HCT116 (cell line): ENCODE measurements around the gene ASB8. TPM values are rescaled to one million over a fixed set of nuclear protein-coding genes. Genes with fewer than 3 reads are reported as not detected.

Experiments used
- ATAC-seq: fragments of 200-7000 bp; cut with Tn5 transposase; 2 replicates; pipeline ENCODE4 v1.9.1; 2020; ENCODE audit warnings: mild to moderate bottlenecking, moderate library complexity
- BruUV-seq: library from RNA; stranded (reverse); fragments of 400-500 nt; replicated peaks from 2 replicates; lab custom pipeline; 2021; lab: Mats Ljungman, UMichigan
- CTCF ChIA-PET: fragments of 300-600 bp; sonication (Branson Sonifier 250); formaldehyde crosslinking; loops from one replicate; lab custom pipeline; 2021; ENCODE audit warnings: antibody characterized with exemption; lab: Charles Lee
- POLR2A ChIA-PET: fragments of 300-600, 350-600 bp; sonication (Branson Sonifier 250); formaldehyde crosslinking; loops from one replicate; lab custom pipeline; 2021; ENCODE audit warnings: antibody characterized with exemption; lab: Charles Lee
- RAD21 ChIA-PET, 2 experiments: fragments of 300-600 bp; sonication (Branson Sonifier 250); formaldehyde crosslinking; loops; one replicate each; lab custom pipeline; 2023; ENCODE audit warnings: low total read pairs in 2 of 2; ENCODE audit not compliant: uncharacterized antibody in 2 of 2, unreplicated experiment in 2 of 2, low non-redundant PET in 1 of 2; lab: Charles Lee
- DNase-seq: peaks from one replicate; pipeline ENCODE4 v3.0.0-alpha.2; 2010; ENCODE audit warnings: low read depth, low spot score
- H2AFZ ChIP-seq: fragments of 200-600 bp; shearing (Covaris generic), sonication (generic); 2 replicates; pipeline ENCODE4 v1.6.1; 2017; ENCODE audit warnings: low read depth, mixed run types, mixed read lengths, antibody characterized with exemption, low read length; ENCODE audit not compliant: poor library complexity, severe bottlenecking
- H3K27ac ChIP-seq: 2 replicates; pipeline ENCODE4 v1.5.1; 2012; ENCODE audit warnings: low read depth, low read length
- H3K27me3 ChIP-seq: fragments of 200-600 bp; sonication (generic); 2 replicates; pipeline ENCODE4 v1.6.1; 2016; ENCODE audit warnings: mixed run types, low read length, mixed read lengths; ENCODE audit not compliant: insufficient read depth
- H3K36me3 ChIP-seq, 2 experiments: fragments of 200-500 bp in 1 of 2; fragments of 200-600 bp in 1 of 2; sonication (Bioruptor generic) in 1 of 2; sonication (generic) in 1 of 2; 2 replicates each; pipeline versions ENCODE4 v1.5.1 to v1.6.1; 2014 to 2016; ENCODE audit warnings: low read length in 2 of 2, inconsistent platforms in 1 of 2, mixed read lengths in 1 of 2, mixed run types in 1 of 2; ENCODE audit not compliant: insufficient read depth in 2 of 2, control insufficient read depth in 1 of 2
- H3K4me1 ChIP-seq, 2 experiments: fragments of 200-600 bp in 1 of 2; sonication (generic) in 1 of 2; 2 replicates each; pipeline versions ENCODE4 v1.5.1 to v1.6.1; 2012 to 2017; ENCODE audit warnings: low read length in 2 of 2, inconsistent platforms in 1 of 2, mild to moderate bottlenecking in 1 of 2, mixed read lengths in 1 of 2, mixed run types in 1 of 2, moderate library complexity in 1 of 2; ENCODE audit not compliant: insufficient read depth in 2 of 2, control insufficient read depth in 1 of 2
- H3K4me2 ChIP-seq: fragments of 200-600 bp; sonication (generic); 2 replicates; pipeline ENCODE4 v1.6.1; 2017; ENCODE audit warnings: mixed run types, low read length, mixed read lengths
- H3K4me3 ChIP-seq, 2 experiments: fragments of 200-600 bp in 1 of 2; sonication (generic) in 1 of 2; replicated peaks in 1 of 2; 2 replicates each; pipeline ENCODE4 v1.5.1; 2011 to 2016; ENCODE audit warnings: low read length in 2 of 2, control low read depth in 1 of 2, low read depth in 1 of 2, mild to moderate bottlenecking in 1 of 2, mixed read lengths in 1 of 2, mixed run types in 1 of 2
- H3K79me2 ChIP-seq: fragments of 200-600 bp; sonication (generic); 2 replicates; pipeline ENCODE4 v1.6.1; 2017; ENCODE audit warnings: mild to moderate bottlenecking, mixed run types, low read length, moderate library complexity, mixed read lengths; ENCODE audit not compliant: insufficient read depth
- H3K9ac ChIP-seq: fragments of 200-600 bp; sonication (generic); 2 replicates; pipeline ENCODE4 v1.6.1; 2016; ENCODE audit warnings: low read length, mixed read lengths
- H3K9me2 ChIP-seq: fragments of 200-600 bp; sonication (generic), shearing (Covaris generic); 2 replicates; pipeline ENCODE4 v1.6.1; 2017; ENCODE audit warnings: mixed run types, mild to moderate bottlenecking, moderate library complexity; ENCODE audit not compliant: insufficient read depth
- H3K9me3 ChIP-seq, 2 experiments: fragments of 200-500 bp in 1 of 2; fragments of 200-600 bp in 1 of 2; sonication (Bioruptor generic) in 1 of 2; sonication (generic) in 1 of 2; 2 replicates each; pipeline ENCODE4 v1.6.1; 2014 to 2017; ENCODE audit warnings: low read length in 2 of 2, mixed read lengths in 2 of 2, inconsistent platforms in 1 of 2, low read depth in 1 of 2, mild to moderate bottlenecking in 1 of 2, mixed run types in 1 of 2, moderate library complexity in 1 of 2; ENCODE audit not compliant: control insufficient read depth in 1 of 2, insufficient read depth in 1 of 2
- H4K20me1 ChIP-seq: fragments of 200-600 bp; sonication (generic), shearing (Covaris generic); 2 replicates; pipeline ENCODE4 v1.6.1; 2017; ENCODE audit warnings: mixed run types, mild to moderate bottlenecking, moderate library complexity; ENCODE audit not compliant: insufficient read depth
- ATF3 ChIP-seq: IDR thresholded peaks from 2 replicates; pipeline ENCODE4 v1.6.1; 2012
- CTCF ChIP-seq, 3 experiments: fragments of 200-600 bp in 1 of 3; sonication (generic) in 1 of 3; IDR thresholded peaks in 2 of 3; conservative IDR thresholded peaks in 1 of 3; 2 replicates each; pipeline ENCODE4 v1.5.1; 2012 to 2017; ENCODE audit warnings: low read depth in 2 of 3, low read length in 2 of 3, antibody characterized with exemption in 1 of 3, borderline replicate concordance in 1 of 3, control low read depth in 1 of 3, mild to moderate bottlenecking in 1 of 3, mixed read lengths in 1 of 3, mixed run types in 1 of 3, moderate library complexity in 1 of 3; ENCODE audit not compliant: insufficient read depth in 1 of 3
- EGR1 ChIP-seq: IDR thresholded peaks from 2 replicates; pipeline ENCODE4 v1.6.1; 2012; ENCODE audit warnings: low read depth
- ELF1 ChIP-seq: IDR thresholded peaks from 2 replicates; pipeline ENCODE4 v1.6.1; 2012; ENCODE audit warnings: low read depth, borderline replicate concordance
- EZH2 ChIP-seq: fragments of 200-600 bp; sonication (generic); IDR thresholded peaks from 2 replicates; pipeline ENCODE4 v1.6.1; 2017; ENCODE audit warnings: antibody characterized with exemption, mixed run types
- POLR2AphosphoS5 ChIP-seq: IDR thresholded peaks from 2 replicates; pipeline ENCODE4 v1.6.1; 2011; ENCODE audit warnings: mild to moderate bottlenecking, low read depth, low read length, moderate library complexity
- RAD21 ChIP-seq: IDR thresholded peaks from 2 replicates; pipeline ENCODE4 v1.6.1; 2012; ENCODE audit warnings: low read depth, mild to moderate bottlenecking
- YY1 ChIP-seq: IDR thresholded peaks from 2 replicates; pipeline ENCODE4 v1.6.1; 2011; ENCODE audit warnings: low read length, low read depth, moderate library complexity, mild to moderate bottlenecking; ENCODE audit not compliant: insufficient replicate concordance; ENCODE audit errors: extremely low read depth
- intact Hi-C: fragments of 100-400 bp; cut with micrococcal nuclease; formaldehyde crosslinking; loops from 2 replicates; pipeline ENCODE4 v1.10.0; 2022
- total RNA-seq: library from RNA; stranded (reverse); gene quantifications from one replicate; pipeline ENCODE4 v1.2.1, GENCODE V29; 2021; ENCODE audit not compliant: unreplicated experiment
- TF ChIP-seq, protein P1 (sequence below): IDR thresholded peaks from 2 replicates; pipeline ENCODE4 v1.6.1; 2011; ENCODE audit warnings: mild to moderate bottlenecking, low read length, moderate library complexity; ENCODE audit not compliant: insufficient replicate concordance; ENCODE audit errors: extremely low read depth

The ASB8 gene
- total RNA-seq, 1 experiment from 2014 or later = 14.0 TPM

- H3K79me2 ChIP-seq = no peaks in the 10 kb centered on the region
- DNase-seq = peak; percentile 57
- no peaks in the 10 kb centered on the region for H3K9me3 ChIP-seq
- no peak for TF ChIP-seq ATF3
- no peak for TF ChIP-seq POLR2AphosphoS5
- TF ChIP-seq EGR1 = no peak
- peak; percentile 49 for TF ChIP-seq ELF1
- TF ChIP-seq, protein P1, sequence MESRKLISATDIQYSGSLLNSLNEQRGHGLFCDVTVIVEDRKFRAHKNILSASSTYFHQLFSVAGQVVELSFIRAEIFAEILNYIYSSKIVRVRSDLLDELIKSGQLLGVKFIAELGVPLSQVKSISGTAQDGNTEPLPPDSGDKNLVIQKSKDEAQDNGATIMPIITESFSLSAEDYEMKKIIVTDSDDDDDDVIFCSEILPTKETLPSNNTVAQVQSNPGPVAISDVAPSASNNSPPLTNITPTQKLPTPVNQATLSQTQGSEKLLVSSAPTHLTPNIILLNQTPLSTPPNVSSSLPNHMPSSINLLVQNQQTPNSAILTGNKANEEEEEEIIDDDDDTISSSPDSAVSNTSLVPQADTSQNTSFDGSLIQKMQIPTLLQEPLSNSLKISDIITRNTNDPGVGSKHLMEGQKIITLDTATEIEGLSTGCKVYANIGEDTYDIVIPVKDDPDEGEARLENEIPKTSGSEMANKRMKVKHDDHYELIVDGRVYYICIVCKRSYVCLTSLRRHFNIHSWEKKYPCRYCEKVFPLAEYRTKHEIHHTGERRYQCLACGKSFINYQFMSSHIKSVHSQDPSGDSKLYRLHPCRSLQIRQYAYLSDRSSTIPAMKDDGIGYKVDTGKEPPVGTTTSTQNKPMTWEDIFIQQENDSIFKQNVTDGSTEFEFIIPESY = no peak
- TF ChIP-seq YY1 = no peak
- no peak for TF ChIP-seq EZH2
- peak; percentile 39 to 81 (median 44) for TF ChIP-seq CTCF (IDR thresholded peaks at IDR 0.05 in 2 of 3, conservative IDR thresholded peaks at IDR 0.05 in 1 of 3; ENCODE audit: borderline replicate concordance in 1 of 3, insufficient read depth in 1 of 3, low read depth in 2 of 3, low read length in 2 of 3)
- TF ChIP-seq RAD21 = peak; percentile 34; the same call in 1 of the 2 replicates
- intact Hi-C loops = no loop called here
- no peaks in the 10 kb centered on the region for H3K9me2 ChIP-seq
- peaks cover 4 to 25% of the 10 kb centered on the region in 2 experiments; a peak in 2 of 4 replicates for H3K4me1 ChIP-seq
- POLR2A ChIA-PET = interaction anchor here (0.8 kb wide), 1 partner anchor 26 kb away, joined by 3 read pairs; the partner anchor contains the start of gene ASB8
- H3K27me3 ChIP-seq = peaks cover 9% of the 10 kb centered on the region; the same call in 1 of the 2 replicates
- no peaks in the 10 kb centered on the region for H4K20me1 ChIP-seq
- peak within 1 kb of the TSS; percentile 62 to 64 for H3K4me3 ChIP-seq
- no peaks in the 10 kb centered on the region for H3K36me3 ChIP-seq
- BruUV-seq = no TSS peak
- RAD21 ChIA-PET = interaction anchor here in 1 of 2 experiments (0.6 kb wide), 1 partner anchor 42 kb away, joined by 3 read pairs; no protein-coding TSS in a partner anchor
- ATAC-seq = peak; percentile 85
- peak within 1 kb of the TSS; percentile 83 for H3K4me2 ChIP-seq
- CTCF ChIA-PET = interaction anchor here (0.9 to 1.5 kb wide), 5 partner anchors 14 to 26 kb away, joined by 3 to 13 read pairs (median 4); partner anchors contain the start of gene ASB8
- peak within 1 kb of the TSS; percentile 72 for H2AFZ ChIP-seq
- peak within 1 kb of the TSS; percentile 39 for H3K9ac ChIP-seq
- H3K27ac ChIP-seq = no peak within 1 kb of the TSS
These were observed 26.0 kb upstream of the ASB8 start, which contains the start of gene CCDC184 for GRCh38 chr12:48183091-48183875. Gene CCDC184, plus strand, starts transcription at chr12:48183644. Its CDS starts 479 bp downstream, at chr12:48184123.
